Stomach smooth muscle (tissue), 2 donors: ENCODE measurements around the gene SCRT2.

Experiments used
- H3K27ac ChIP-seq: one replicate; pipeline ENCODE4 v1.7.0; 2013; ENCODE audit warnings: mild to moderate bottlenecking, low read length, inconsistent platforms
- H3K27me3 ChIP-seq, 2 donors: one replicate each; pipeline ENCODE4 v1.7.0; 2013; ENCODE audit warnings: low read length in 2 of 2; ENCODE audit not compliant: insufficient read depth in 2 of 2, control insufficient read depth in 1 of 2
- H3K36me3 ChIP-seq, 2 donors: one replicate each; pipeline ENCODE4 v1.7.0; 2013; ENCODE audit warnings: low read length in 2 of 2; ENCODE audit not compliant: control insufficient read depth in 2 of 2, insufficient read depth in 2 of 2
- H3K4me1 ChIP-seq: one replicate; pipeline ENCODE4 v1.7.0; 2013; ENCODE audit warnings: low read length; ENCODE audit not compliant: control insufficient read depth, insufficient read depth
- H3K4me3 ChIP-seq, 2 donors: one replicate each; pipeline ENCODE4 v1.7.0; 2013; ENCODE audit warnings: low read length in 2 of 2
- H3K9ac ChIP-seq, 2 donors: one replicate each; pipeline ENCODE4 v1.7.0; 2013; ENCODE audit warnings: low read length in 2 of 2, mild to moderate bottlenecking in 1 of 2
- H3K9me3 ChIP-seq, 2 donors: one replicate each; pipeline ENCODE4 v1.7.0; 2013; ENCODE audit warnings: low read length in 2 of 2; ENCODE audit not compliant: control insufficient read depth in 2 of 2
- donor health status: healthy.
- donor health status: Pancreatic carcinoma.

SCRT2 gene

DNA sequence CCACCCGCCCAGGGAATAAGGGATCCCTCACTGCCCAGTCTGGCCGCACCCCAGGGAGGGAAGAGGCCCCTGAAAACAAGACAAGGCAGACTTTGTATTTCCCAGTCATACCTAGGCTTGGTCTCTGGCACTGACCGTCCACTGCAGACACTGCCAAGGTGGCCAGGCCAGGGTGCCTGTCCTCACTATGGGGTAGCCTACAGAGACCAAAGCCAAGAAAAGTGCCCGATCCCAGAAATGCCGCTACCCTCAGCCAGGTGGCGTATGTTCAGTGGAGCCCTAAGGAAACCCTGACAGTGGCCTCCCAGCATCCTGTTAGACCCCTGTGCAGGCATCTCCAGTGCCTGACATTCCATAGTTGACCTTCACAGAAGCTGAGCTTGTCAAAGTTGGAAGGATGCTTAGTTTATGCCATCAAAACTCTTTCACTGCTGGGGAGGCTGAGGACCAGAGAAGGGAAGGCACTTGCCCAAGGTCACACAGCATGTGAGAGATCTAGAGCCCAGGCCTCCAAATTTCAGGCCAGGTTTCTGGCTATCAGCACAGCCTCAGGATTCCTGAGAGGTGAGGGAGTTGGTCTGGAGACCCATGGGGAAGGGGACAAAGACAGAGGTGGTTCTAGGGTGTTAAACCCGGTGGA lies 2.5 kb downstream of the SCRT2 start:
- H3K9ac ChIP-seq, result no peak overlapping the region
- H3K36me3 ChIP-seq, result no peaks in the 10 kb centered on the region
- no peak overlapping the region for H3K4me3 ChIP-seq
- H3K27ac ChIP-seq, result no peak overlapping the region
- peaks cover 14% of the 10 kb centered on the region for H3K4me1 ChIP-seq
- H3K27me3 ChIP-seq, result peaks cover 42 to 51% of the 10 kb centered on the region in 2 donors
- H3K9me3 ChIP-seq, result no peaks in the 10 kb centered on the region

DNA sequence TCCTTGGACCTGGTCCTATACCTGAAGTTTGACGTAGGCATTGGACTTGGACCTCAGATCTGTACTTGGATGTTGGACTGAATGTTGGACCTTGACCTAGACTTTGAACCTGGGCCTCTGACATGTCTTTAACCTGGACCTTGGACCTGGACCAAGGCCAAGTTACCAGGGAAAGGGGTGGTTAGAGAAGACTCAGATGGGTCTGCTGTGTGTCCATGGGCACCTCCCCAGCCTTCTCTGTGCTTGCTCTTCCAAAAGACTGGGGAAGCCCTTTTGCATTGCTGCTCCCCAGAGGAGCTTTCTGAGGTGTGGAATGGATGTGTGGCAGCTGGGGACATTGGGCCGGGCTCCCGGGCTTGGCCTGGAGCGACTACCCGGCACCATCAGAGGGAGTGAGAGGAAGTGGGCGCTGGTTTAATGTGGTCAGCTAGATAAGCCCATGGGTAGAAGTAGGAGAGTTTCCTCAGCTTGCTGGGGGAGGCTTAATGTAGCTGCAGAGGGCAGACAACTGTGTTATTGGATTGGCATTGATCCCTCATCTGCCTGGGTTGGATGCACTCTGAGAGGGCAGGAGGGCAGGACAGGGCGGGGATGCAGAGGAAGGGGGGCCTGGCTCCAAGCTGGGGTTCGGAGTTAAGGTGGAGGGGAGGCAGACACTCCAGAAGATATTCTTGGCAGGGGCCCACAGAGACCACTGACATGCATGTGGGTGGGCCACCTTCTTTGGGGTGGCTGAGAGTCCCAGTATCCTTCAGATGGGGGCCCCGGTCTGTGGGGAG lies 4.2 kb downstream of the SCRT2 start:
- Histone ChIP-seq H3K4me3 (no peak overlapping the region), H3K36me3 (no peaks in the 10 kb centered on the region), H3K9ac (no peak overlapping the region), H3K4me1 (peaks cover 12% of the 10 kb centered on the region), H3K9me3 (no peaks in the 10 kb centered on the region), H3K27ac (no peak overlapping the region), H3K27me3 (peaks cover 47 to 48% of the 10 kb centered on the region in 2 donors)

DNA sequence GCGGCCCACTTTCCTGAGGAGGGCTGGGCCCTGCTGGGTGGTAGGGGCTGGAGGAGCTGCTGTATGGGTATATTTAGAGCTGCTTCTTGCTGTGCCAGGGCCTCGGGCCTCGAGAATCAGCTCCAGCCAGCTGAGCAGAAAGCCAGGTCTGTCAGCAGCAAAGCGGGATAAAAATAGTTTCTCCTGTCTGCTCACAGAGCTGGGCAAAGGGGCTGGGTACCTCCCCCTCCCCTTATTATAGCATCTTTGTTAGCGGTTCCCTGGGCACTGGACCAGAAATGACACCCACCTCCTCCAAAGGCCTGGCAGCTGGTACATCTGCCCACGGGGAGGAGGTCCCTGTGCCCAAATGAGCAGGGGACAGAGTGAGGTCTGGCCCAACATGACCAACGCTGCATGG lies 6.0 kb downstream of the SCRT2 start:
- Histone ChIP-seq H3K4me1 (no peaks in the 10 kb centered on the region), H3K4me3 (no peak overlapping the region), H3K27ac (no peak overlapping the region), H3K36me3 (no peaks in the 10 kb centered on the region), H3K27me3 (peaks cover 56 to 58% of the 10 kb centered on the region in 2 donors), H3K9me3 (no peaks in the 10 kb centered on the region), H3K9ac (no peak overlapping the region)

DNA sequence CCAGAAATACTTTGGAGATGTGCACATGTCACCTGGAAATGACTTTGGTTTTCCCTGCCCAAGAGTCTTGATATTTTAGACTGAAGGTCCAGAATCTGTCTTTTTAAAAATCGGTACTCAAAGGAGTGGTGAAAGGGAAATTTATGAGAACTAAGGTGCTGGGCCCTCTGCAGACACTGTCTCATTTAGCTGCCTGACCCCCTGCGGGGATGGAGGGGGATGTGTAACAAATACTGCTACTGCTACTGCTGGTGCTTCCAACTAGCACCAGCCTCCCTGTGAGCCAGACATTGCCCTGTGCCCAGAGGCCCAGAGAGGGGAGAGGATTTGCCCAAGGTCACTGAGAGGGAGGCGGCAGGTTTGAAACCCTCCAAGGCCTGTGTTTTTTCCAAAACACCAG lies 7.0 kb downstream of the SCRT2 start:
- H3K4me1 ChIP-seq, result no peaks in the 10 kb centered on the region
- peaks cover 50 to 53% of the 10 kb centered on the region in 2 donors for H3K27me3 ChIP-seq
- no peak overlapping the region for H3K9ac ChIP-seq
- no peaks in the 10 kb centered on the region for H3K9me3 ChIP-seq
- no peak overlapping the region for H3K4me3 ChIP-seq
- no peak overlapping the region for H3K27ac ChIP-seq
- no peaks in the 10 kb centered on the region for H3K36me3 ChIP-seq

DNA sequence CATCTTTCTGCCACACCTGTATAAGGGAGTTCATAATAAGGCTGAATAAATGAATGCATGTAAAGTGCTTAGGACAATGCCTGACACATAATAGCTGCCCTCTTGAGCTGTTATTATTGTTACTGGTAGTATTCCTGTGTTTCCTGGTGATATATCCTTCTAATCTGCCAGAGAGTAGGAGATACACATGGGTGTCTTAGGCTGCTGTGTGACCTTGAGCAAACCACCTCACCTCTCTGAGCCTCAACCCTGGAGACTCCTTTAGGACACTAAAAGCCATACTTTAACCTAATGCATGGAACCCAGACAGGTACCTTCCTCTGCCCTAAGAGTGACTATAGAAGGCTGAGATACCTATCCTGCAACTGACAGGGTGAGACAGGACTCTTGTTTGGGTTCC lies 7.6 kb downstream of the SCRT2 start:
- no peak overlapping the region for H3K9ac ChIP-seq
- no peak overlapping the region for H3K27ac ChIP-seq
- no peaks in the 10 kb centered on the region for H3K36me3 ChIP-seq
- H3K4me1 ChIP-seq, result peaks cover 3% of the 10 kb centered on the region
- H3K4me3 ChIP-seq, result no peak overlapping the region
- no peaks in the 10 kb centered on the region for H3K9me3 ChIP-seq
- H3K27me3 ChIP-seq, result peaks cover 46 to 53% of the 10 kb centered on the region in 2 donors

DNA sequence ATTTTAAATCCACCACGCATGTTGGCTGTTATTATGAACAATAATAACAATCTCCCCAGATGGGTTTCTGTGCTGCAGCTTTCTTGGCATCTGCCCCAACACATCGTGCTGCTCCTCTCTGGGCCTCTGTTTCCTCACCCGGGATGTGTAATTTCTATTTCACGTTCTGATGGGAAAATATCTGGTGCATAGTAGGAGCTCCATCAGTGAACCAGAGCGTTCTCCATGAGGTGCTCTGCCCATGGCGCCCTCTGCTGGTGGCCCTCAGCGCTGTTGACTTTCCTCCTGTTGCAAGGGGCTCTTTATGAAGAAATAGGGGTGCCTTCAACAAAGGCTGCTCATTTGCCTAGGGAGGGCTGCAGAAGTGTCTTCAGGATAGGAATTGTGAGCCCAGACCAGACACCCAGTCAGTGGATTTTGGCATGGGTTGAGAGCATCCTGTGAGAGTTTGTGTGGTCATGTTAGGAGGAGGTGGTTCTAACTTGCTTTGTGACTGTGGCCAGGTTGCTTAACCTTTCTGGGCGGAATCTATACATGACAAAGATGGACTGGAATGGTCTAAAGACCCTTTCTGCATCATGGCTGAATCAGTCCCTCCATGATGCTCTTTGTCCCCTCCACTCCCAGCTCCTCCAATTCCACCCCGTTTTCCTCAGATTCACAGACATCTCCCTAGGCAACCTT lies 8.1 kb downstream of the SCRT2 start:
- Histone ChIP-seq H3K36me3 (no peaks in the 10 kb centered on the region), H3K27me3 (peaks cover 48 to 54% of the 10 kb centered on the region in 2 donors)

DNA sequence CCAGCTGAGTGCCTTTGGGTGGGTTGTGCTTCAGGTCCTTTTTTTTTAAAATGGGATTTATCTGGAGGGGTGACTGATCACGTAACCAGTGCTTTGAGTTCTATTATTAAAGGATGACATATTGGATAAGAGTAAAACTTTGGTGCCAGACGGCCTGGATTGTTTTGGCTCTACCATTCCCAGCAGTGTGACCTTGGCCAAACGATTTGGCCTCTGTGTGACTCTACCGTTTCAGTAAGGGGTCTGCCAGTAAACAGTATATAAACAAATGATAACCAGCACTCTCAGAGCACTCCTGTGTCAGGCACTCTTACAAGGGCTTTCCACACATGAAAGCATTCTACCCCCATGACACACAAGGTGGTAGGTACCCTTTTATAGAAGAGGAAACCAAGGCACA lies 8.7 kb downstream of the SCRT2 start:
- H3K27me3 ChIP-seq, result peaks cover 49 to 53% of the 10 kb centered on the region in 2 donors

More for the DNA sequence above, 8.1 kb downstream of the SCRT2 start:
- Histone ChIP-seq H3K4me1 (peaks cover 3% of the 10 kb centered on the region), H3K27ac (no peak overlapping the region), H3K9ac (no peak overlapping the region), H3K9me3 (no peaks in the 10 kb centered on the region), H3K4me3 (no peak overlapping the region)

DNA sequence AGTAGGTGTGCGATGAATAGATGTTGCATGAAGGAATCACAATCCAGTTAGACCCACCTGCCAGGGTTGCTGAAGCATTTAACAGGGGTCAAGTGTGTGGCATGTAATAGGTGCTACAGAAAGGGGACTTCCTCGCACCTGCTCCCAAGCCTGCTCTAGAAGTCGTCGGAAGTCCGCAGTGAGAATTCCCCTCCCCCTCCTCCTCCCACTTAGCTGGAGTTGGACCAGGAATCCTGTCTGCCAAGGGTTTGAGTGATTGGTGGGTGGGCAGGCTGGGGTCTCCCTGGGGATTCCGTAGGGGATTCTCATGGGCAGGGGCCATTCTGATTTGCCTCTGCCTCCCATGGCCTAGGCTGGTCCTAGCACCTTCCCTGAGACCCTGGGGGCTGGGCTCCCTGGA lies 10.3 kb downstream of the SCRT2 start:
- H3K27ac ChIP-seq, result no peak overlapping the region
- no peaks in the 10 kb centered on the region for H3K9me3 ChIP-seq
- H3K9ac ChIP-seq, result no peak overlapping the region
- no peak overlapping the region for H3K4me3 ChIP-seq
- no peaks in the 10 kb centered on the region for H3K36me3 ChIP-seq
- H3K27me3 ChIP-seq, result peaks cover 50 to 51% of the 10 kb centered on the region in 2 donors
- H3K4me1 ChIP-seq, result peaks cover 3% of the 10 kb centered on the region

More for the DNA sequence above, 8.7 kb downstream of the SCRT2 start:
- H3K9ac ChIP-seq, result no peak overlapping the region
- H3K4me3 ChIP-seq, result no peak overlapping the region
- no peaks in the 10 kb centered on the region for H3K36me3 ChIP-seq
- H3K9me3 ChIP-seq, result no peaks in the 10 kb centered on the region
- H3K27ac ChIP-seq, result no peak overlapping the region
- H3K4me1 ChIP-seq, result peaks cover 3% of the 10 kb centered on the region

DNA sequence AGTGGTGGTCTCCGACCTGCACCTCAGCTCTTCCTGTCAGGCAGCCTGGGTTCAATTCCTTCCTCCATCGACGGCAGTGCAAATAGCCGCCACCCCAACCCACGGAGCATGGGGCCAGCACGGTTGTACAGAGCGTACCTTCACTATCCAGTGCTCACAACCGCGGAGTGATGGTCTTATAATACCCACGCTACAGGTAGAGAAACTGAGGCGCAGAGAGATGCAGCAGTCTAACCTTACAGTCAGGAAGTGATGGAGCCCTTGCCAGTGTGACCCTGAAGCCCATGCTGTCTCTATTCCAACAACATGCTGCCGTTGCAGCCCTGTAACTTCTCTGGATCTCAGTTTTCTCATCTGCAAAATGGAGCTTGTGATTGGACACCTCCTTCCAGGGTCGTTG lies 11.0 kb downstream of the SCRT2 start:
- peaks cover 3% of the 10 kb centered on the region for H3K4me1 ChIP-seq
- H3K27me3 ChIP-seq, result peaks cover 50 to 53% of the 10 kb centered on the region in 2 donors
- no peak overlapping the region for H3K9ac ChIP-seq
- no peaks in the 10 kb centered on the region for H3K36me3 ChIP-seq
- no peak overlapping the region for H3K27ac ChIP-seq
- no peaks in the 10 kb centered on the region for H3K9me3 ChIP-seq
- H3K4me3 ChIP-seq, result no peak overlapping the region

DNA sequence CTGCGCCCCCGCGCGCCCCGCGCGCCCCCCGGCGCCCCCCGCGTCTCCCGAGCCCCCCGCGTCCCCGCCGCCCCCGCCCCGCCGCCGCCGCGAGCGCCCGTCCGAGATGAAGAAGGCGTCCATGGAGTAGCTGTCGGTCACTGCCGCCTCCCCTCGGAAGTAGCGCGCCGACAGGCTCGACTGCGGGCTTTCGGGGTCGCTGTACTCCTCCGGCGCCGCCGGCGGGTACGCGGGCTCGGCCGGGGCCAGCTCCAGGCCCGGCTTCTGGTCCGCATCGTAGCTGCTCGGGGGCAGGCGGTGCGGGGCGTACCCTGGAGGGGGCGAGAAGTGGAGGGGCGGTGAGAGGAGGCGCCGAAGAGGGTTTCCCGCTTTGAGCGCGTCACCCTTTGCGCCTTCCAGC lies 11.5 kb downstream of the SCRT2 start:
- Histone ChIP-seq H3K9me3 (no peaks in the 10 kb centered on the region), H3K36me3 (no peaks in the 10 kb centered on the region), H3K27me3 (peaks cover 54 to 55% of the 10 kb centered on the region in 2 donors), H3K4me1 (peaks cover 3% of the 10 kb centered on the region), H3K4me3 (no peak overlapping the region), H3K27ac (no peak overlapping the region), H3K9ac (no peak overlapping the region)
